DOHH2 (cell line): ENCODE results near the gene GPC5.

ENCODE experiments used
- CTCF ChIP-seq: fragments of 200-600 bp; sonication (generic); IDR thresholded peaks from one replicate; pipeline ENCODE4 v1.5.1; 2014; ENCODE audit warnings: antibody characterized with exemption, mild to moderate bottlenecking, low read depth, low read length; ENCODE audit not compliant: poor library complexity, severe bottlenecking
- EZH2phosphoT487 ChIP-seq: fragments of 200-600 bp; sonication (generic); IDR thresholded peaks from 2 replicates; pipeline ENCODE4 v1.6.1; 2017; ENCODE audit warnings: borderline replicate concordance, mild to moderate bottlenecking, antibody characterized with exemption, low read length, moderate library complexity, mixed read lengths

GRCh38 chr13:91513790-91514189 lies 115.4 kb downstream of the GPC5 start:
- TF ChIP-seq CTCF (no peak), EZH2phosphoT487 (no peak)
